Measurements from ENCODE around the gene EPHA2.
"Not testable (repeated sequence)": the region's sequence is repeated elsewhere in the genome, so short reads cannot be mapped to it uniquely, and the experiment has no call there.

The EPHA2 gene

DNA sequence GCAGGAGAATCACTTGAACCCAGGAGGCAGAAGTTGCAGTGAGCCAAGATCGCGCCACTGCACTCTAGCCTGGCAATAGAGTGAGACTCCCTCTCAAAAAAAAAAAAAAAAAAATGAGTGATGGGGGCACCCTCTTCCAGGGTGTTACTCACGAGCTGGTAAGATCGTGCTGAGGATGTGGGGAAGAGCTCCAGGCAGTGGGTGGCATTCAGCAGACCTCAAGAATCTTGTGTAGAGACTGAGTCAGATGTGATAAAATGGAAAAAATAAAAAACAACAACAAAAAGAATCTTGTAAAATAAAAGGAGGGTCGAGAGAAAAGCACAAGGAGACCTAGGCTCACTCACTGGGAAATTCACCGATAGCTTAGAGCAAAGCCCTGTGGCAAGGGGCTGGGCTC, 38.5 kb downstream of the EPHA2 start:
- no peak for DNase-seq

DNA sequence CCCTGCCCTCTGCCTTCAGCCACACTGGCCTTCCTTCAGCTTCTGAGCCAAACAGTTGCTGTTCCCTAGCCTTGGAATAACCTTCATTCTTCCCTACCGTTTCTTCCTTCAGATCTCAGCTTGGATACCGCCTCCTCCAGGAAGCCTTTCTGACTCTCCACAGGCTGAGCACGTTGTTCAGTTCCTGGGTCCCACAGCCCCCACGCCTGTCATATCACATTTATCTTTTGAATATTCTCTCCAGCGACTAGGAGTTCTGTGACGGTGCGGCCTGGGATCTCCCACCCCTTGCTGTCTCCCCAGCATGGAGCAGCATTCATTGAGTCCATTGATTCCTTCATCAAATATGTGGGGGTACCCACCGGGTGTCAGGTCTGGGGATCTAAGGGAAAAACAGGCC, 39.2 kb downstream of the EPHA2 start:
- DNase-seq: no peak

GRCh38 chr1:16116002-16116401, 39.9 kb downstream of the EPHA2 start:
- peak; percentile 70 for DNase-seq

DNA sequence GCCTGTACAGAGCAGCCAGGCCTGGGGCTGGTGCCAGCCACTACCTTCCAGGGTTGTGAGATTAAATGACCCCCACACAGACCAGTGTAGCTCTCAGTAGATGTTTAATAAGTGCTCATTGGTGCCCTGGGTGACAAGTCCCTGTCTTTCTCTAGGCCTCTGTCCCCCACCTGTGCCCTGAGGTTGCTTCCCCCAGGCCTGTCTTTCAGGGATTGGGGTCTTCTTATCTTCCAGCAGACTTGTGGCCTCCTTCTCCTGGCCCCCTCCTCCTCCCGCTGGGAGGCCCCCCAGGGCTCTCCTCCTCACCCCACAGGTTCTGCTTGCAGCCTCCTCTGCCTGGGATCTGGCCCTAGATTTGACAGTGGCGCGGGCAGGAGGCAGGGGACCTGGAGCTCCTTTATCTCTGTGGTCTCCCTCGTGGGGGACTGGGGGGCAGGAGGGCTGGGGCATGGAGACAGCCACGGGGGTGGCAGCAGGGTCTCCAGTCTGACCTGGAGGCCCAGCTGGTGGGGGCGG, 40.3 kb downstream of the EPHA2 start:
- DNase-seq: no peak

GRCh38 chr1:16114527-16115467, 41.1 kb downstream of the EPHA2 start:
- no peak for DNase-seq

GRCh38 chr1:16112596-16113555, 43.0 kb downstream of the EPHA2 start:
- DNase-seq: no peak

- DNase-seq: no peak
Observed at GRCh38 chr1:16111771-16112595, 43.9 kb downstream of the EPHA2 start.

- no peak for DNase-seq
Observed at GRCh38 chr1:16110884-16111283, 45.0 kb downstream of the EPHA2 start.

DNA sequence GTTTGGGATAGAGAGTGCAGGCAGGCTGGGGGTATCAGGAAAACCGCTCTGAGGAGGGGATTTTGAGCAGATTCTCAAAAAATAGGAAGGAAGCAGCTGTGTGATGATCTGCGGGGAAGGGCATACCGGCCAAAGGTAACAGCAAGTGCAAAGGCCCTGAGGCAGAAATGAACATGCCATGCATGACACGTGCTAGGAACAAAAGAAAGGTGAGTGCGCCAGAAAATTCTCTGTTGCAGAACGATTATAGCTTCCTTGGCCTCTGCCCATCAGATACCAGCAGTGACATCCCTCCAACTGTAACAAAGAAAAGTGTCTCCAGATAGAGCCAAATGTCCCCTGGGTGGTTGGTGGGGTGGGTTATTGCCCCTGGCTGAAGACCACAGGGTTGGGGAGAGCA, 45.4 kb downstream of the EPHA2 start:
- no peak for DNase-seq

DNA sequence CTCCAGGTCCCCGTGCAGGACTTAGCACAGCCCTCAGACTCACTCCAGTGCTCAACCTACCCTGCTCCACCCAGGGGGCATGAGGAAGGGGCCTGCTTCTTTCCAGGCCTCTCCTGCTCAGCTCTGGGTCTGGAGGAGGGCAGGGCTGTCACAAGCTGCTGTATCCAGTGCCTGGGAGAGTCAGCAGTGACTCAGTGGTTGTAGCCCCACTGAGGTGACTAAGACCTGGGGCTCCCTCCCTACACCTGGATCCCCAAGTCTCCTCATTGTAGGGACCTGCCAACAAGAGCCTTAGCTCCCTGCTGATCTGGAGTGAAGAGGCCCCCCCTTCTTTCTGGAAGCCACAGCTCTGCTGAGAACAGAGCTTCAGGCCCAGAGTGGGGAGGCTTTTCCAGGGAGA, 46.3 kb downstream of the EPHA2 start:
- DNase-seq: no peak

- DNase-seq: not testable (repeated sequence)
Observed at GRCh38 chr1:16107039-16107438, 48.8 kb downstream of the EPHA2 start.

GRCh38 chr1:16101623-16102022, 54.2 kb downstream of the EPHA2 start:
- DNase-seq: no peak

DNA sequence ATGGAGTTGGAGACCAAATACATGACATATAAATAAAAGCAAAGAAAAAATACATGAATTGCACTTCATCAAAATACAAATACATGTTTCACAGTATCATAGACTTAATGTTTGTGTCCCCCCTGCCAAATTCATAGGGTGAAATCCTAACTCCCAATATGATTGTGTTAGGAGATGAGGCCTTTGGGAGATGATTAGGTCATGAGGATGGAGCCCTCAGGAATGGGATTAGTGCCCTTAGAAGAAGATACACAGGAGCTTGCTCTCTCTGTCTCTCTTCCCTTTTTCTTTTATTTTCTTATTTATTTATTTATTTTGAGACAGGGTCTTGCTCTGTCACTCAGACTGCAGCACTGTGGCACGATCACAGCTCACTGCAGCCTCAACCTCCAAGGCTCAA, 56.5 kb downstream of the EPHA2 start:
- no peak for DNase-seq

GRCh38 chr1:16095447-16095846, 60.4 kb downstream of the EPHA2 start:
- DNase-seq: no peak

DNA sequence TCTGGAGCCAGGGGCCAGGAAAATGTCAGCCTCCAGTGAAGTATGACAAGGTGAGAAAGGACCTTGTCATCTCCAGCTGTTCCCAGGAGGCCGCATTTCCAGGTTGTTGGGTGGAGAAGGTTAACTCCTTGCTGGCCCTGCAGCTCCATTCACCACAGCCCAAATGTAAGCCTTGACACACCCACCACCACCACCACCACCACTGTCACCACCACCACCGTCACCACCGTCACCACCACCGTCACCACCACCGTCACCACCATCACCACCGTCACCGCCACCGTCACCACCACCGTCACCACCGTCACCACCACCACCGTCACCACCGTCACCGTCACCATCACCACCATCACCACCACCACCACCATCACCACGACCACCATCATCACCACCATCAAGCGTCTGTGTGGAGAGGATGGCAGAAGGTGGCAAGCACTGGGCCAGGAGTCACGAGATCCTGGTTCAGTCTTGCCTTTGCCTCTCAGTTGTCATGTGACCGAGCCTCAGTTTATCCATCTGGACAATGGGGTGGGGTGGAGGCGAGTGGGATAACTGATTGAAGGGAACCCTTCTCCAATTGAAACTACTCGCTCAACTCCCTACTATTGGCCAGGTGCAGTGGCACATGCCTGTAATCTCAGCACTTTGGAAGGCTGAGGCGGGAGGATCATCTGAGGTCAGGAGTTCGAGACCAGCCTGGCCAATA, 61.3 kb downstream of the EPHA2 start:
- DNase-seq: no peak

GRCh38 chr1:16093611-16094010, 62.3 kb downstream of the EPHA2 start:
- DNase-seq: no peak

GRCh38 chr1:16092923-16093511, 62.9 kb downstream of the EPHA2 start:
- DNase-seq: no peak

DNA sequence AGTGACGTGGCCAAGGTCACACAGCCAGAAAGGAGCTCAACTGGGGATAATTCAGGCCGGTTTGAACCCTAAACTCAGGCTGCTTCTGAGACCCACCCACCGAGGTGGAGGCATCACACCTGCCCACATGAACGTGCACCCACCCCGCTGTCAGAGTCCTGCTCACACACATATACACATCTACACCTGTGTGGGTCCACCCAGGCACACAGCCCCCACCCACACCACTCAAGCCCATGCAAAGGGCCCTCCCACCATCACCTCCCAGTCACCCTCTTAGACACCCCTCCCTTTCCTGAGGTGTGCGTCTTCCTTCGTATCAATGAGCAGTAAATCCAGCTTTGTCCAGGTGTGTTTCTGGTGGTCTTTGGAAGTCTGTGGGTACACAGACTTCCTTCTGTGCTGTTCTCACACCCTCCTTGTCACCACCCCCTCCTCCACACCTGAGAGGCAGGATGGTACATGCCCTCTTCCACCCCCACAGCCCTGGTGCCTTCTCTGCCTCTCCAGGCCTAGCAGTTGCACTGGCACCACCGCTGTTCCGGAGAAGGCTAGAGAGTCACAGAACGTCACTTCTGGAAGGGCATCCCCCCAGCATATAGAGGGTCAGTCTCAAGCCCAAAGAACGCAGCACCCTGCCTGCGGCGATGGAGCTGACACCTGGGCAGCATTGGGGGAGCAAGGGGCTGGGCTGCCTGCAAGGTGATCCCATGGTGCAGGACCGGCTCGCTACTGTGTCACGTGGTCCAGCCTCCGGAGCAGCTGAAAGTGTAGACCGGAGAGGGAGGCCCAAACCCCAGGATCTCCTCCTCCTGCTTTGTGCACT, 63.6 kb downstream of the EPHA2 start:
- DNase-seq: no peak

DNA sequence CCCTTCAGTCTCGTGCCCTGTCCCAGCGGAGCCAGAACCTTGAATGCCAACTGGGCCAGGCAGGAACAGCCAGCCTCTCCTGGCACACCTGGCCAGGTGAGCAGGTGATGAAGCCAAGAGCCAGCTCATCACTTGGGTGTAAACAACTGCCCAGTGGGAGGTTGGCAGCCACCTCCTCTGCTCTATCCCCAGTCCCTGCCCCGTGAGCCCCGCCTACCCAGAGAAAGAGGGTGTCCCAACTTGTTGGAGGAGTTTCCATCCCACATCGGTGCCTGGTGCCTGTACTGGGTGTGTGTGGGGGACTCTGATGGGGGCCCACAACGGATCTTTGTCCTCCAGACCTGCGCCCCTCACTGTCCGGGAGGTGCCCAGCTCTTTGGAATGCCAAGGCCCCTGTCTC, 64.6 kb downstream of the EPHA2 start:
- no peak for DNase-seq

DNA sequence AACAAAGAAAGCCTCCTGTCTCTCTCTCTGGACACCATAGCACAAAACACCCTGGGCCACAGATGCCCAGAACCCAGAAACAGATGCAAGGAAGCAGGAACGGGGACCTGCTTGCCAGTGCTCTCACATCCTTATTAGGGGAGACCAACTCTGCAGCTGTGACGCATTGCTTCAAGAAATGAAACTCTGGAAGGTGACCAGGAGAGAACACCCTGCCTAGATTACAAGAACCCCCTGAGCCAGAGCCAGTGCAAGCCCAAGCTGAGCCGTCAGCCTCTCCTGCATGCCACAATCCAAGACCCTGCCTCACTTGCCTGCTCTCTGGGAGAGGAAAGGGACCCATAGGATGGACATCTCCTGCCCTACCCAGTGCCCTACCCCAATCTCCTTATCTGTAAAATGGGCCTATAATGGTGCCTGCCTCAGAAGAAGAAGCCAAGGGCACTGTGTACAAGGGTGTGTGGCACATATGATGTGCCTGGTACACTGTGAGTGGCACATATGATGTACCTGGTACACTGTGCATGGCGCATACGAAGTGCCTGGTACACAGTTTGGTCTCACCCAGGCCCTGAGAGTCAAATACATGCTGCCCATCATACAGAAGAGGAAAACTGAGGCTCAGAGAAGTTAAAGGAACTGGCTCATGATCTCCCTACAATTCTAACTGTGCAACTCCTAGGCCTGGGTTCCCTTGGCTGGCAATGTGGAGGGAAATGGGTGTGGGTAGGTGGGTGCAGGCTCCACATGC, 65.6 kb downstream of the EPHA2 start:
- no peak for DNase-seq
